ENCODE results near the gene SGK1. TPM values are rescaled to one million over a fixed set of nuclear protein-coding genes. Genes with fewer than 3 reads are reported as not detected.
"Not testable (repeated sequence)": the region's sequence is repeated elsewhere in the genome, so short reads cannot be mapped to it uniquely, and the experiment has no call there.

SGK1 gene
- total RNA-seq, 1 experiment from 2014 or later, result 42.6 TPM

DNA sequence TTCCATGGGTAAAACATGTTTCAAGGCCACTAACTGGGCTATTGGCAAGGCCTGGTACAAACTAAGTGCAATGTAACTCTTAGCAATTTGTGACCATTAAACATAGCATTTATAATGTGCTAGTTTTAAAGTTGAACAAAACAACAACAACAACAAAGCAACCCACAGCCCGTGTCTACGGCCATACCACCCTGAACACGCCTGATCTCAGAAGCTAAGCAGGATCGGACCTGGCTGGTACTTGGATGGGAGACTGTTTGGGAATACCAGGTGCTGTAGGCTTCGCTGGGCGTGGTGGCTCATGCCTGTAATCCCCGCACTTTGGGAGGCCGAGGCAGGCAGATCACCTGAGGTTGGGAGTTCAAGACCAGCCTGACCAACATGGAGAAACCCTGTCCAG, 61.0 kb downstream of the SGK1 start:
- Histone ChIP-seq H3K27me3 (replicated peaks; ENCODE audit: control insufficient read depth, insufficient read depth, low read length) (no peaks in the 10 kb centered on the region), H3K36me3 (ENCODE audit: control insufficient read depth, insufficient read depth, low read length) (no peaks in the 10 kb centered on the region), H3K9me3 (no peaks in the 10 kb centered on the region), H3K4me1 (no peaks in the 10 kb centered on the region), H3K4me3 (ENCODE audit: low read depth, low read length) (no peak overlapping the region)
- no peaks in the 10 kb centered on the region for H3K36me3 Mint-ChIP-seq (ENCODE audit: insufficient read depth, unreplicated experiment)
- H3K27ac Mint-ChIP-seq (ENCODE audit: unreplicated experiment), result no peak overlapping the region
- H3K27me3 Mint-ChIP-seq (ENCODE audit: insufficient read depth, unreplicated experiment), result no peaks in the 10 kb centered on the region
- no TSS peak for BruUV-seq (replicated peaks)
- no peak overlapping the region for H3K4me3 Mint-ChIP-seq (ENCODE audit: unreplicated experiment)
- peaks cover 7% of the 10 kb centered on the region for H3K4me1 Mint-ChIP-seq (ENCODE audit: low read depth, unreplicated experiment)
- ChIA-PET CTCF (no interaction called here), POLR2A (no interaction called here)
- intact Hi-C loops (cut with micrococcal nuclease; ENCODE audit: unreplicated experiment), result no loop called here
- TF ChIP-seq, protein P1, sequence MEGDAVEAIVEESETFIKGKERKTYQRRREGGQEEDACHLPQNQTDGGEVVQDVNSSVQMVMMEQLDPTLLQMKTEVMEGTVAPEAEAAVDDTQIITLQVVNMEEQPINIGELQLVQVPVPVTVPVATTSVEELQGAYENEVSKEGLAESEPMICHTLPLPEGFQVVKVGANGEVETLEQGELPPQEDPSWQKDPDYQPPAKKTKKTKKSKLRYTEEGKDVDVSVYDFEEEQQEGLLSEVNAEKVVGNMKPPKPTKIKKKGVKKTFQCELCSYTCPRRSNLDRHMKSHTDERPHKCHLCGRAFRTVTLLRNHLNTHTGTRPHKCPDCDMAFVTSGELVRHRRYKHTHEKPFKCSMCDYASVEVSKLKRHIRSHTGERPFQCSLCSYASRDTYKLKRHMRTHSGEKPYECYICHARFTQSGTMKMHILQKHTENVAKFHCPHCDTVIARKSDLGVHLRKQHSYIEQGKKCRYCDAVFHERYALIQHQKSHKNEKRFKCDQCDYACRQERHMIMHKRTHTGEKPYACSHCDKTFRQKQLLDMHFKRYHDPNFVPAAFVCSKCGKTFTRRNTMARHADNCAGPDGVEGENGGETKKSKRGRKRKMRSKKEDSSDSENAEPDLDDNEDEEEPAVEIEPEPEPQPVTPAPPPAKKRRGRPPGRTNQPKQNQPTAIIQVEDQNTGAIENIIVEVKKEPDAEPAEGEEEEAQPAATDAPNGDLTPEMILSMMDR (IDR thresholded peaks at IDR 0.05; ENCODE audit: insufficient read depth in 1 of 2, low read depth in 1 of 2, low read length in 1 of 2, severe bottlenecking in 1 of 2, unreplicated experiment in 1 of 2), result no peak
- H3K9me3 Mint-ChIP-seq (ENCODE audit: unreplicated experiment), result no peaks in the 10 kb centered on the region
- DNase-seq, result no peak

DNA sequence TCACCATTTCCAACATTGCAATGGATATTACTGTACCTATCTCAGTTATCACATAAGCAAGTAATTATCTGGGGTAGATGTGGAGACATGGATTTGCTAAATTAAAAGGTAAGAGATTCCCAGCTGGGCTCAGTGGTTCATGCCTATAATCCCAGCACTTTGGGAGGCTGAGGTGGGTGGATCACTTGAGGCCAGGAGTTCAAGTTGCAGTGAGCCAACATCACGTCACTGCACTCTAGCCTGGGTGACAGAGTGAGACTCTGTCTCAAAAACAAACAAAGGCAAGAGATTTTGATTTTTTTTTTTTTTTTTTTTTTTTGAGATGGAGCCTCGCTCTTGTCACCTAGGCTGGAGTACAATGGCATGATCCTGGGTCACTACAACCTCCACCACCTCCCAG, 62.6 kb downstream of the SGK1 start:
- POLR2A ChIA-PET; intact Hi-C loops (cut with micrococcal nuclease; ENCODE audit: unreplicated experiment); H3K4me1 ChIP-seq; H3K27me3 ChIP-seq (replicated peaks; ENCODE audit: control insufficient read depth, insufficient read depth, low read length); BruUV-seq (replicated peaks); DNase-seq; H3K9me3 Mint-ChIP-seq (ENCODE audit: unreplicated experiment); CTCF ChIA-PET; H3K27ac Mint-ChIP-seq (ENCODE audit: unreplicated experiment); H3K4me3 ChIP-seq (ENCODE audit: low read depth, low read length); H3K9me3 ChIP-seq; H3K4me3 Mint-ChIP-seq (ENCODE audit: unreplicated experiment); H3K27me3 Mint-ChIP-seq (ENCODE audit: insufficient read depth, unreplicated experiment); H3K4me1 Mint-ChIP-seq (ENCODE audit: low read depth, unreplicated experiment); H3K36me3 Mint-ChIP-seq (ENCODE audit: insufficient read depth, unreplicated experiment); H3K36me3 ChIP-seq (ENCODE audit: control insufficient read depth, insufficient read depth, low read length): not testable (repeated sequence)

DNA sequence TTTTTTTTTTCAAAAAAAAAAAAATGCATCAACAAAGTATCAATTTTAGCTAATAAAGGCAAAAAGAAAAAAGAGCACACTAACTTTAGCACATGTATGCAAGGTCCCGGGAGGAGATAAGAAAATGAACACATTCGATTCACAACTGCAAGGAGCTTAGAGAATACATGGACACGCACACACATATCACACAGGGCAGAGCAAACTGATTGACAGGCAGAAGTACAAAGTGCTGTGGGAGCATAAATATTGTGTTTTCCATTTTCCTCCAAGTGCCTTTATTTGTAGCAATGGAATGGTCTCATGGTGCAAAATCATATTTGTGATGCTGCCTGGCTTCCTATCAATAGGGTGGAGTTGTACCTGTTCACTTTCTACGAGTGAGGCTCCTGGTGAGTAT, 63.8 kb downstream of the SGK1 start:
- Mint-ChIP-seq H3K4me3 (ENCODE audit: unreplicated experiment) (no peak overlapping the region), H3K36me3 (ENCODE audit: insufficient read depth, unreplicated experiment) (peaks cover 4% of the 10 kb centered on the region), H3K4me1 (ENCODE audit: low read depth, unreplicated experiment) (peaks cover 17% of the 10 kb centered on the region), H3K27ac (ENCODE audit: unreplicated experiment) (no peak overlapping the region), H3K27me3 (ENCODE audit: insufficient read depth, unreplicated experiment) (no peaks in the 10 kb centered on the region), H3K9me3 (ENCODE audit: unreplicated experiment) (no peaks in the 10 kb centered on the region)
- Histone ChIP-seq H3K4me1 (peaks cover 14% of the 10 kb centered on the region), H3K36me3 (ENCODE audit: control insufficient read depth, insufficient read depth, low read length) (no peaks in the 10 kb centered on the region), H3K4me3 (ENCODE audit: low read depth, low read length) (no peak overlapping the region), H3K9me3 (no peaks in the 10 kb centered on the region), H3K27me3 (replicated peaks; ENCODE audit: control insufficient read depth, insufficient read depth, low read length) (no peaks in the 10 kb centered on the region)
- TF ChIP-seq, protein P1 (IDR thresholded peaks at IDR 0.05; ENCODE audit: insufficient read depth in 1 of 2, low read depth in 1 of 2, low read length in 1 of 2, severe bottlenecking in 1 of 2, unreplicated experiment in 1 of 2), result no peak
- CTCF ChIA-PET, result no interaction called here
- intact Hi-C loops (cut with micrococcal nuclease; ENCODE audit: unreplicated experiment), result loop anchor here (1.0 kb wide), 1 partner anchor 91 kb away; no protein-coding TSS in a partner anchor
- no peak for DNase-seq
- no TSS peak for BruUV-seq (replicated peaks)
- POLR2A ChIA-PET, result interaction anchor here (0.7 kb wide), 1 partner anchor 12 kb away, joined by 13 read pairs; no protein-coding TSS in a partner anchor

DNA sequence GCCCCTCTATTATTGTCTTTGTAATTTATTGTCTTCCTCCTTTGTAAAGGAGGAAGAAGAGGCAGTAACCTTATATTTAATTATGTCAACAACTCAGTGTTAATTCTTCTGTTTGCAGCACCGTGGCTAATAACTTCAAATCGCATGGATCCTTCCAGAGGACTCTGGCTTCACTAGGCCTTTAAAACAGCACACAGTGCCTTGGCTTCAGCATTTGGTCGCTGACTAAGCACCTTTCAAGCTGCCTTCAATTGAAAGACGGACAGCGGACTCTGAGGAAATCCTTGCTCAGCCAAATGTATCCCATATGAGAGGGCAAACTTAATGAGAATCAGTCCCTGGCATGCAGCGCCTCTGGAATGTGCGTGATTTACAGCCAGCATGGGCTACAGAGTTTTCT, 64.2 kb downstream of the SGK1 start:
- TF ChIP-seq, protein P1 (IDR thresholded peaks at IDR 0.05; ENCODE audit: insufficient read depth in 1 of 2, low read depth in 1 of 2, low read length in 1 of 2, severe bottlenecking in 1 of 2, unreplicated experiment in 1 of 2), result no peak
- peak in 1 of 2 experiments; percentile 5 for DNase-seq
- no peaks in the 10 kb centered on the region for H3K36me3 ChIP-seq (ENCODE audit: control insufficient read depth, insufficient read depth, low read length)
- H3K9me3 ChIP-seq, result no peaks in the 10 kb centered on the region
- CTCF ChIA-PET, result interaction anchor here (0.7 kb wide), 1 partner anchor 583 kb away, joined by 3 read pairs; no protein-coding TSS in a partner anchor
- H3K4me1 ChIP-seq, result peaks cover 18% of the 10 kb centered on the region
- H3K27ac Mint-ChIP-seq (ENCODE audit: unreplicated experiment), result no peak overlapping the region
- POLR2A ChIA-PET, result interaction anchor here (0.7 kb wide), 1 partner anchor 11 kb away, joined by 13 read pairs; no protein-coding TSS in a partner anchor
- no peak overlapping the region for H3K4me3 ChIP-seq (ENCODE audit: low read depth, low read length)
- BruUV-seq (replicated peaks), result no TSS peak
- peaks cover 8% of the 10 kb centered on the region for H3K36me3 Mint-ChIP-seq (ENCODE audit: insufficient read depth, unreplicated experiment)
- peaks cover 22% of the 10 kb centered on the region for H3K4me1 Mint-ChIP-seq (ENCODE audit: low read depth, unreplicated experiment)
- no peaks in the 10 kb centered on the region for H3K27me3 ChIP-seq (replicated peaks; ENCODE audit: control insufficient read depth, insufficient read depth, low read length)
- intact Hi-C loops (cut with micrococcal nuclease; ENCODE audit: unreplicated experiment), result loop anchor here (1.0 kb wide), 1 partner anchor 92 kb away; no protein-coding TSS in a partner anchor
- H3K27me3 Mint-ChIP-seq (ENCODE audit: insufficient read depth, unreplicated experiment), result no peaks in the 10 kb centered on the region
- H3K9me3 Mint-ChIP-seq (ENCODE audit: unreplicated experiment), result no peaks in the 10 kb centered on the region
- H3K4me3 Mint-ChIP-seq (ENCODE audit: unreplicated experiment), result no peak overlapping the region

All from Caco-2 (cell line).